Stimulated activated CD8-positive, alpha-beta memory T cell treated with anti-CD3 and anti-CD28 coated beads, Interleukin-15, amount 100 ng/mL, for 1 hour (primary cell): ENCODE measurements around the gene TMEM39B.
"Not testable (repeated sequence)": the region's sequence is repeated elsewhere in the genome, so short reads cannot be mapped to it uniquely, and the experiment has no call there.

ENCODE experiments used
- DNase-seq: peaks from one replicate; pipeline ENCODE4 v3.0.0-alpha.2; 2020; ENCODE audit warnings: low read depth

The TMEM39B gene

GRCh38 chr1:32068957-32069588, 3.7 kb upstream of the TMEM39B start:
- DNase-seq: no peak

GRCh38 chr1:32071758-32072621, 749 bp upstream of the TMEM39B start:
- DNase-seq: no peak

- DNase-seq: no peak
Measured at GRCh38 chr1:32073299-32074229, 825 bp downstream of the TMEM39B start.

- DNase-seq: no peak
Measured at GRCh38 chr1:32074841-32075240, 2.1 kb downstream of the TMEM39B start.

- DNase-seq: no peak
Measured at GRCh38 chr1:32077451-32077850, 4.7 kb downstream of the TMEM39B start.

- DNase-seq: no peak
Measured at GRCh38 chr1:32082022-32082421, 9.3 kb downstream of the TMEM39B start.

- not testable (repeated sequence) for DNase-seq
Measured at GRCh38 chr1:32086381-32086780, 13.6 kb downstream of the TMEM39B start.

- DNase-seq: no peak
Measured at GRCh38 chr1:32091176-32091575, 18.4 kb downstream of the TMEM39B start.

GRCh38 chr1:32091591-32091990, 18.9 kb downstream of the TMEM39B start:
- no peak for DNase-seq

GRCh38 chr1:32094746-32095521, 22.2 kb downstream of the TMEM39B start:
- DNase-seq: no peak

GRCh38 chr1:32099426-32099825, 26.7 kb downstream of the TMEM39B start:
- DNase-seq: no peak

- DNase-seq: no peak
Measured at GRCh38 chr1:32100359-32100758, 27.6 kb downstream of the TMEM39B start.

GRCh38 chr1:32100807-32101708, 28.3 kb downstream of the TMEM39B start:
- DNase-seq: no peak

GRCh38 chr1:32104127-32104526, 31.4 kb downstream of the TMEM39B start:
- no peak for DNase-seq

GRCh38 chr1:32105338-32105737, 32.6 kb downstream of the TMEM39B start:
- DNase-seq: no peak

GRCh38 chr1:32106663-32107275, 34.0 kb downstream of the TMEM39B start:
- no peak for DNase-seq

GRCh38 chr1:32107742-32108661, 35.3 kb downstream of the TMEM39B start, which contains the start of gene KPNA6:
Gene KPNA6, plus strand, starts transcription at chr1:32108056. Its CDS starts 75 bp downstream, at chr1:32108131.
- peak; percentile 80 for DNase-seq

- no peak for DNase-seq
Measured at GRCh38 chr1:32111040-32111623, 38.4 kb downstream of the TMEM39B start.
